Upper lobe of left lung (tissue), 6 donors: Measurements from ENCODE around the gene SRR. TPM values are rescaled to one million over a fixed set of nuclear protein-coding genes. Genes with fewer than 3 reads are reported as not detected.
A peak's percentile ranks its signal among the peaks of the same experiment; 100 is the strongest.

ENCODE experiments used
- ATAC-seq, 2 donors: fragments of 200-7000 bp; cut with Tn5 transposase; one replicate each; pipeline ENCODE4 v1.9.1; 2022; ENCODE audit warnings: mild to moderate bottlenecking in 2 of 2, moderate library complexity in 2 of 2; ENCODE audit not compliant: low FRiP score in 2 of 2
- DNase-seq, 2 donors: peaks; one replicate each; pipeline ENCODE4 v3.0.0-alpha.2; 2019 to 2020
- H3K27ac ChIP-seq, 4 donors: fragments of 200-600 bp; sonication (generic); one replicate each; pipeline ENCODE4 v1.5.1; 2016 to 2019
- H3K27me3 ChIP-seq, 4 donors: fragments of 200-600 bp; sonication (generic); one replicate each; pipeline ENCODE4 v1.5.1; 2017 to 2019
- H3K36me3 ChIP-seq, 4 donors: fragments of 200-600 bp; sonication (generic); one replicate each; pipeline ENCODE4 v1.5.1; 2016 to 2019
- H3K4me1 ChIP-seq, 4 donors: fragments of 200-600 bp; sonication (generic); one replicate each; pipeline ENCODE4 v1.5.1; 2018 to 2019
- H3K4me3 ChIP-seq, 4 donors: fragments of 200-600 bp; sonication (generic); one replicate each; pipeline ENCODE4 v1.5.1; 2017 to 2019; ENCODE audit warnings: mild to moderate bottlenecking in 2 of 4, moderate library complexity in 1 of 4
- H3K9me3 ChIP-seq, 4 donors: fragments of 200-600 bp; sonication (generic); one replicate each; pipeline ENCODE4 v1.5.1; 2018 to 2019
- EP300 ChIP-seq, 4 donors: sonication (generic); formaldehyde crosslinking; IDR thresholded peaks; one replicate each; pipeline ENCODE4 v1.5.1; 2017; ENCODE audit warnings: antibody characterized with exemption in 4 of 4, control low read depth in 2 of 4
- POLR2A ChIP-seq, 4 donors: fragments of 450-650 bp; IDR thresholded peaks; one replicate each; pipeline ENCODE4 v1.5.1; 2016 to 2017; ENCODE audit warnings: antibody characterized with exemption in 4 of 4, mild to moderate bottlenecking in 2 of 4
- POLR2AphosphoS5 ChIP-seq, 2 donors: sonication (generic); formaldehyde crosslinking; IDR thresholded peaks; one replicate each; pipeline ENCODE4 v1.5.1; 2017; ENCODE audit warnings: antibody characterized with exemption in 2 of 2
- WGBS, 2 donors: methylation state at CpG; one replicate each; pipeline ENCODE4 v1.1.5; 2017 to 2018; 5-methylcytosine and 5-hydroxymethylcytosine counted together
- total RNA-seq, 6 donors: library from RNA; depleted of rRNA in 4 of 6; stranded (reverse); fragments of >200 nt in 4 of 6; gene quantifications; one replicate each; pipeline versions ENCODE4 v1.1.0 to v1.2.1, GENCODE V29; 2016 to 2021
- TF ChIP-seq, protein P1 (sequence below), 6 experiments: fragments of 450-650 bp in 4 of 6; fragments of 200-600 bp in 2 of 6; sonication (generic) in 2 of 6; IDR thresholded peaks; one replicate each; pipeline ENCODE4 v1.5.1; 2016 to 2019; ENCODE audit warnings: antibody characterized with exemption in 6 of 6
- donor health status: DM: no; HTN: no; CAD: no; lungs with moderate emphysema.
- donor health status: DM: no; HTN: yes; CAD: no; lungs with severe emphysema.

Gene SRR
- total RNA-seq, 6 donors from 2014 or later = 5.9 to 13.0 (median 8.5) TPM

- Histone ChIP-seq H3K27me3 (no peaks in the 10 kb centered on the region), H3K36me3 (peaks cover 0 to 14% (median 6%) of the 10 kb centered on the region in 4 donors), H3K4me3 (no peak overlapping the region), H3K4me1 (peaks cover 0 to 5% (median 0%) of the 10 kb centered on the region in 4 donors), H3K9me3 (no peaks in the 10 kb centered on the region), H3K27ac (no peak overlapping the region)
- ATAC-seq (no peak), DNase-seq (no peak)
- TF ChIP-seq POLR2A (IDR thresholded peaks at IDR 0.05) = no peak
- no peak for TF ChIP-seq EP300 (IDR thresholded peaks at IDR 0.05)
- WGBS, 2 donors = 89 to 97% methylated on average over 4 of the region's 4 CpGs
Observed at GRCh38 chr17:2357237-2357636, 53.5 kb downstream of the SRR start.

GRCh38 chr17:2357931-2358434, 54.2 kb downstream of the SRR start:
- WGBS, 2 donors = 86 to 94% methylated on average over 2 to 10 of the region's 10 CpGs
- Histone ChIP-seq H3K9me3 (no peaks in the 10 kb centered on the region), H3K36me3 (peaks cover 0 to 20% (median 12%) of the 10 kb centered on the region in 4 donors), H3K4me1 (peaks cover 0 to 4% (median 0%) of the 10 kb centered on the region in 4 donors), H3K27ac (no peak overlapping the region), H3K27me3 (no peaks in the 10 kb centered on the region), H3K4me3 (no peak overlapping the region)
- peak in 1 of 2 donors; percentile 24 for ATAC-seq
- TF ChIP-seq EP300 (IDR thresholded peaks at IDR 0.05) = no peak
- no peak for TF ChIP-seq POLR2A (IDR thresholded peaks at IDR 0.05)
- TF ChIP-seq POLR2AphosphoS5 (IDR thresholded peaks at IDR 0.05) = no peak
- TF ChIP-seq, protein P1, sequence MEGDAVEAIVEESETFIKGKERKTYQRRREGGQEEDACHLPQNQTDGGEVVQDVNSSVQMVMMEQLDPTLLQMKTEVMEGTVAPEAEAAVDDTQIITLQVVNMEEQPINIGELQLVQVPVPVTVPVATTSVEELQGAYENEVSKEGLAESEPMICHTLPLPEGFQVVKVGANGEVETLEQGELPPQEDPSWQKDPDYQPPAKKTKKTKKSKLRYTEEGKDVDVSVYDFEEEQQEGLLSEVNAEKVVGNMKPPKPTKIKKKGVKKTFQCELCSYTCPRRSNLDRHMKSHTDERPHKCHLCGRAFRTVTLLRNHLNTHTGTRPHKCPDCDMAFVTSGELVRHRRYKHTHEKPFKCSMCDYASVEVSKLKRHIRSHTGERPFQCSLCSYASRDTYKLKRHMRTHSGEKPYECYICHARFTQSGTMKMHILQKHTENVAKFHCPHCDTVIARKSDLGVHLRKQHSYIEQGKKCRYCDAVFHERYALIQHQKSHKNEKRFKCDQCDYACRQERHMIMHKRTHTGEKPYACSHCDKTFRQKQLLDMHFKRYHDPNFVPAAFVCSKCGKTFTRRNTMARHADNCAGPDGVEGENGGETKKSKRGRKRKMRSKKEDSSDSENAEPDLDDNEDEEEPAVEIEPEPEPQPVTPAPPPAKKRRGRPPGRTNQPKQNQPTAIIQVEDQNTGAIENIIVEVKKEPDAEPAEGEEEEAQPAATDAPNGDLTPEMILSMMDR (IDR thresholded peaks at IDR 0.05) = no peak
- DNase-seq = no peak

- Histone ChIP-seq H3K4me3 (no peak overlapping the region), H3K27me3 (no peaks in the 10 kb centered on the region), H3K9me3 (no peaks in the 10 kb centered on the region), H3K4me1 (no peaks in the 10 kb centered on the region), H3K27ac (no peak overlapping the region), H3K36me3 (peaks cover 0 to 50% (median 34%) of the 10 kb centered on the region in 4 donors)
- DNase-seq (no peak), ATAC-seq (no peak)
- no peak for TF ChIP-seq POLR2AphosphoS5 (IDR thresholded peaks at IDR 0.05)
- no peak for TF ChIP-seq EP300 (IDR thresholded peaks at IDR 0.05)
- no peak for TF ChIP-seq POLR2A (IDR thresholded peaks at IDR 0.05)
- TF ChIP-seq, protein P1 (IDR thresholded peaks at IDR 0.05) = no peak
- 81 to 95% methylated on average over 14 to 19 of the region's 21 CpGs for WGBS, 2 donors
Observed at GRCh38 chr17:2361010-2361760, 57.4 kb downstream of the SRR start.

- peaks cover 0 to 57% (median 40%) of the 10 kb centered on the region in 4 donors for H3K36me3 ChIP-seq
- WGBS, 2 donors = 97 to 99% methylated on average over 19 to 20 of the region's 20 CpGs
- H3K9me3 ChIP-seq = no peaks in the 10 kb centered on the region
- DNase-seq = no peak
- H3K4me3 ChIP-seq = no peak overlapping the region
- TF ChIP-seq POLR2A (IDR thresholded peaks at IDR 0.05) (no peak), POLR2AphosphoS5 (IDR thresholded peaks at IDR 0.05) (no peak), EP300 (IDR thresholded peaks at IDR 0.05) (no peak)
- TF ChIP-seq, protein P1 (IDR thresholded peaks at IDR 0.05) = no peak
- no peak overlapping the region for H3K27ac ChIP-seq
- ATAC-seq = no peak
- no peaks in the 10 kb centered on the region for H3K27me3 ChIP-seq
- H3K4me1 ChIP-seq = no peaks in the 10 kb centered on the region
Observed at GRCh38 chr17:2362016-2362415, 58.3 kb downstream of the SRR start.

DNA sequence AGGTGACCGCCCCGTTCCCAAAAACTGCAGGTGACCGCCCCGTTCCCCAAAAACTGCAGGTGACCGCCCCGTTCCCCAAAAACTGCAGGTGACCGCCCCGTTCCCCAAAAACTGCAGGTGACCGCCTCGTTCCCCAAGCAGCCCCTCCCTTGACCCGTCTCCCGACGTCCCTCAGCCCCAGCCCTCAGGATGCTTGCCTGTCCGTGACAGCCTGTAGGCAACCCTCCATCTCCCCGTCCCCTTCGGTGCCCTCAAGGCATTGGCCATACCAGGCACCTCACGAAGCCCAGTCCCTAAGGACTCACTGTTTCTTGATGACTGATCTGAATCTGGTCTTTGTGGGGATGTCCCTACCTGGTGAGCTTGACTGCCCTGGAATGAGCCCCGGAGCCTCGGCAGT, 58.7 kb downstream of the SRR start:
- no peak overlapping the region for H3K4me3 ChIP-seq
- H3K9me3 ChIP-seq = no peaks in the 10 kb centered on the region
- H3K27me3 ChIP-seq = no peaks in the 10 kb centered on the region
- TF ChIP-seq POLR2AphosphoS5 (IDR thresholded peaks at IDR 0.05) = no peak
- TF ChIP-seq, protein P1 (IDR thresholded peaks at IDR 0.05) = no peak
- no peak for TF ChIP-seq EP300 (IDR thresholded peaks at IDR 0.05)
- TF ChIP-seq POLR2A (IDR thresholded peaks at IDR 0.05) = no peak
- WGBS, 2 donors = 95 to 97% methylated on average over 16 to 19 of the region's 19 CpGs
- H3K27ac ChIP-seq = no peak overlapping the region
- DNase-seq = no peak
- peaks cover 0 to 61% (median 42%) of the 10 kb centered on the region in 4 donors for H3K36me3 ChIP-seq
- no peak for ATAC-seq
- no peaks in the 10 kb centered on the region for H3K4me1 ChIP-seq
